KMS-11 (cell line): Measurements from ENCODE around the gene EEIG2.

Experiments
- H2AFZ ChIP-seq: fragments of 200-600 bp; sonication (generic); 2 replicates; pipeline ENCODE4 v1.6.1; 2016; ENCODE audit warnings: antibody characterized with exemption, mixed run types, low read depth
- H3K27ac ChIP-seq: fragments of 200-600 bp; sonication (generic); 2 replicates; pipeline ENCODE4 v1.6.1; 2016; ENCODE audit warnings: mild to moderate bottlenecking, mixed run types
- H3K27me3 ChIP-seq: fragments of 200-600 bp; sonication (generic); 2 replicates; pipeline ENCODE4 v1.6.1; 2017; ENCODE audit warnings: mild to moderate bottlenecking, low read depth, mixed run types, moderate library complexity; ENCODE audit not compliant: insufficient read depth
- H3K36me3 ChIP-seq: fragments of 200-600 bp; sonication (generic); 2 replicates; pipeline ENCODE4 v1.6.1; 2017; ENCODE audit warnings: mild to moderate bottlenecking, mixed run types; ENCODE audit not compliant: insufficient read depth
- H3K4me1 ChIP-seq: fragments of 200-600 bp; sonication (generic); 2 replicates; pipeline ENCODE4 v1.6.1; 2016; ENCODE audit warnings: mild to moderate bottlenecking, low read depth, mixed run types; ENCODE audit not compliant: poor library complexity, severe bottlenecking
- H3K4me2 ChIP-seq: fragments of 200-600 bp; sonication (generic); 2 replicates; pipeline ENCODE4 v1.7.0; 2016; ENCODE audit warnings: mild to moderate bottlenecking, mixed run types
- H3K4me3 ChIP-seq: fragments of 200-600 bp; sonication (generic); IDR thresholded peaks from 2 replicates; pipeline ENCODE4 v1.6.1; 2017; ENCODE audit warnings: low read depth, low read length, mixed read lengths; ENCODE audit not compliant: insufficient read depth
- H3K79me2 ChIP-seq: fragments of 200-600 bp; sonication (generic); 2 replicates; pipeline ENCODE4 v1.6.1; 2016; ENCODE audit warnings: low read depth, mixed run types; ENCODE audit not compliant: insufficient read depth
- H3K9ac ChIP-seq: fragments of 200-600 bp; sonication (generic); 2 replicates; pipeline ENCODE4 v1.6.1; 2016; ENCODE audit warnings: mild to moderate bottlenecking, mixed run types
- H4K20me1 ChIP-seq: fragments of 200-600 bp; sonication (generic); 2 replicates; pipeline ENCODE4 v1.6.1; 2016; ENCODE audit warnings: mild to moderate bottlenecking, mixed run types; ENCODE audit not compliant: insufficient read depth
- TF ChIP-seq, protein P1 (sequence below): fragments of 200-600 bp; sonication (generic); conservative IDR thresholded peaks from 2 replicates; pipeline ENCODE4 v1.6.1; 2017; ENCODE audit warnings: low read depth, mild to moderate bottlenecking, antibody characterized with exemption, low read length, moderate library complexity, mixed read lengths

EEIG2 gene

DNA sequence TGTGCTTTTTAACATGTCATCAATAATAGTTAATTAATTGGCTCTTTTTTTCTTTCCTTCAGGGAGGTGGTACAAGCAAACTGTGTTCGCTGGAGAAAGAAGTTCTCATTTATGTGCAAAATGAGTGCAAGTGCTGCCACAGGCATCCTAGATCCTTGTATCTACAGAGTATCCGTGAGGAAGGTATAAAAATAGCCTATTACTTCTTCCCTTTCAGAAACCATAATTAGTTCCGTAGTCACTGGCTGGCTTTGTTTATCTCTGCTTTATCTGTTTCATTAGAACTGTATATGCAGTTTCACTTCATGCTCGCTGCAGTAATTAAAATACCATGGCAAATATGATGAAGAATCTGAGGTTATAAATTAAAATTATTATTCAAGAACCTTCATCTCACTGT lies 40.6 kb downstream of the EEIG2 start:
- TF ChIP-seq, protein P1, sequence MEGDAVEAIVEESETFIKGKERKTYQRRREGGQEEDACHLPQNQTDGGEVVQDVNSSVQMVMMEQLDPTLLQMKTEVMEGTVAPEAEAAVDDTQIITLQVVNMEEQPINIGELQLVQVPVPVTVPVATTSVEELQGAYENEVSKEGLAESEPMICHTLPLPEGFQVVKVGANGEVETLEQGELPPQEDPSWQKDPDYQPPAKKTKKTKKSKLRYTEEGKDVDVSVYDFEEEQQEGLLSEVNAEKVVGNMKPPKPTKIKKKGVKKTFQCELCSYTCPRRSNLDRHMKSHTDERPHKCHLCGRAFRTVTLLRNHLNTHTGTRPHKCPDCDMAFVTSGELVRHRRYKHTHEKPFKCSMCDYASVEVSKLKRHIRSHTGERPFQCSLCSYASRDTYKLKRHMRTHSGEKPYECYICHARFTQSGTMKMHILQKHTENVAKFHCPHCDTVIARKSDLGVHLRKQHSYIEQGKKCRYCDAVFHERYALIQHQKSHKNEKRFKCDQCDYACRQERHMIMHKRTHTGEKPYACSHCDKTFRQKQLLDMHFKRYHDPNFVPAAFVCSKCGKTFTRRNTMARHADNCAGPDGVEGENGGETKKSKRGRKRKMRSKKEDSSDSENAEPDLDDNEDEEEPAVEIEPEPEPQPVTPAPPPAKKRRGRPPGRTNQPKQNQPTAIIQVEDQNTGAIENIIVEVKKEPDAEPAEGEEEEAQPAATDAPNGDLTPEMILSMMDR: no peak
- no peak overlapping the region for H2AFZ ChIP-seq
- H3K9ac ChIP-seq: no peak overlapping the region
- H3K4me2 ChIP-seq: no peak overlapping the region
- H3K36me3 ChIP-seq: no peaks in the 10 kb centered on the region
- H3K4me1 ChIP-seq: no peaks in the 10 kb centered on the region
- H3K79me2 ChIP-seq: no peaks in the 10 kb centered on the region
- no peak overlapping the region for H3K4me3 ChIP-seq
- no peaks in the 10 kb centered on the region for H4K20me1 ChIP-seq
- no peaks in the 10 kb centered on the region for H3K27me3 ChIP-seq
- H3K27ac ChIP-seq: no peak overlapping the region

GRCh38 chr1:108601708-108602410 lies 42.0 kb downstream of the EEIG2 start:
- Histone ChIP-seq H3K4me2 (no peak overlapping the region), H3K27ac (no peak overlapping the region), H3K4me3 (no peak overlapping the region), H3K4me1 (no peaks in the 10 kb centered on the region), H3K79me2 (no peaks in the 10 kb centered on the region), H3K27me3 (no peaks in the 10 kb centered on the region), H4K20me1 (no peaks in the 10 kb centered on the region), H3K9ac (no peak overlapping the region), H3K36me3 (no peaks in the 10 kb centered on the region), H2AFZ (no peak overlapping the region)
- TF ChIP-seq, protein P1: no peak

DNA sequence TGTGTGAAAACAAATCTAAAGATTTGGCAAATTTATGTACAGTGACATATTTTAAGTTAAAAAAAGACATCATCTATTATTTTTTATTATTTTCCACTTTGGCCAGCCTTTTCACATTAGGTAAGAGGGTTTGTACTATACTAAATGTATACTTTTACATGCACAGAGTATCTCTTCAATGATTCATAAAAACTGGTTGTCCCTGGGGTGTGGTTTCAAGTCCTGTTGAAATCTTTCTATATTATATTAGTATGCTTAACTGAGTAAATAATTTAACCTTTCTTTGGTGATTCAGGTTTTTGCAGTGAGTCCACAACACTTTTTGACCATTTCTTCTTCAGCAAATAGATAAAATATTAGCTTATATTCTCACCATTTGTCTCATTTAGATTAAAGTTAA lies 45.7 kb downstream of the EEIG2 start:
- no peaks in the 10 kb centered on the region for H3K4me1 ChIP-seq
- TF ChIP-seq, protein P1: no peak
- no peak overlapping the region for H3K27ac ChIP-seq
- no peak overlapping the region for H2AFZ ChIP-seq
- no peaks in the 10 kb centered on the region for H3K27me3 ChIP-seq
- H4K20me1 ChIP-seq: no peaks in the 10 kb centered on the region
- no peak overlapping the region for H3K9ac ChIP-seq
- H3K4me3 ChIP-seq: no peak overlapping the region
- H3K4me2 ChIP-seq: no peak overlapping the region
- no peaks in the 10 kb centered on the region for H3K36me3 ChIP-seq
- no peaks in the 10 kb centered on the region for H3K79me2 ChIP-seq

DNA sequence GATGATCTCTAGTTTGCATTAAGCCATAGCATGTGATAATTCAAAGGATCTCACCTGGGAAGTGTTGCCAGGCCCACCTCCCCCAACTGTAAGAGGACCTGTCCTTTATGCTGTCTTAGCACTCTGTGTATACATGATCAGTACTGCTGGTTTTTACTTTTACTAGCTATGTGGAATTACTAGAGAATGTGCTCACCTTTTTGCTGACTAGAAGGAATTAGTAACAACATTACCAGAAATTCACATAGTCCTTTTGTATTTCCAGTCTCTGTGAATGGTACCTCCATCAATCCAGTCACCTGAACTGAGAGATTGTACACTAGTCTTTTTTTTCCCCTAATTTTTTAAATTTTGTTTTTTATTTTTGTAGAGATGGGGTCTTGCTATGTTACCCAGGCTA lies 46.6 kb downstream of the EEIG2 start:
- Histone ChIP-seq H3K36me3 (no peaks in the 10 kb centered on the region), H3K9ac (no peak overlapping the region), H3K79me2 (no peaks in the 10 kb centered on the region), H4K20me1 (no peaks in the 10 kb centered on the region), H3K27ac (no peak overlapping the region), H3K27me3 (no peaks in the 10 kb centered on the region), H3K4me2 (no peak overlapping the region), H3K4me3 (no peak overlapping the region), H3K4me1 (no peaks in the 10 kb centered on the region), H2AFZ (no peak overlapping the region)
- TF ChIP-seq, protein P1: no peak
